ENCODE measurements around the gene TSC1. TPM values are rescaled to one million over a fixed set of nuclear protein-coding genes. Genes with fewer than 3 reads are reported as not detected.

TSC1 gene
- total RNA-seq, 1 donor from 2014 or later = 20.8 TPM

- Histone ChIP-seq H3K27me3 (ENCODE audit: control insufficient read depth, insufficient read depth, low read length) (peaks cover 2% of the 10 kb centered on the region), H3K4me3 (ENCODE audit: low read depth, low read length) (no peak overlapping the region), H3K36me3 (ENCODE audit: control insufficient read depth, insufficient read depth, low read length) (no peaks in the 10 kb centered on the region)
- FAIRE-seq (no peak), DNase-seq (ENCODE audit: low read depth) (peak; percentile 65)
- TF ChIP-seq CTCF (IDR thresholded peaks at IDR 0.05; ENCODE audit: insufficient read depth, low read length, severe bottlenecking) = no peak
Measured at GRCh38 chr9:132957805-132958204, 13.4 kb upstream of the TSC1 start.

- no peak for FAIRE-seq
- no peak overlapping the region for H3K4me3 ChIP-seq (ENCODE audit: low read depth, low read length)
- DNase-seq (ENCODE audit: low read depth) = no peak
- H3K36me3 ChIP-seq (ENCODE audit: control insufficient read depth, insufficient read depth, low read length) = no peaks in the 10 kb centered on the region
- no peak for TF ChIP-seq CTCF (IDR thresholded peaks at IDR 0.05; ENCODE audit: insufficient read depth, low read length, severe bottlenecking)
- H3K27me3 ChIP-seq (ENCODE audit: control insufficient read depth, insufficient read depth, low read length) = peaks cover 2% of the 10 kb centered on the region
Measured at GRCh38 chr9:132955768-132956167, 11.4 kb upstream of the TSC1 start.

- FAIRE-seq (no peak), DNase-seq (ENCODE audit: low read depth) (no peak)
- no peak for TF ChIP-seq CTCF (IDR thresholded peaks at IDR 0.05; ENCODE audit: insufficient read depth, low read length, severe bottlenecking)
- Histone ChIP-seq H3K36me3 (ENCODE audit: control insufficient read depth, insufficient read depth, low read length) (no peaks in the 10 kb centered on the region), H3K4me3 (ENCODE audit: low read depth, low read length) (no peak overlapping the region), H3K27me3 (ENCODE audit: control insufficient read depth, insufficient read depth, low read length) (peaks cover 2% of the 10 kb centered on the region)
Measured at GRCh38 chr9:132955123-132955522, 10.7 kb upstream of the TSC1 start.

- no peaks in the 10 kb centered on the region for H3K27me3 ChIP-seq (ENCODE audit: control insufficient read depth, insufficient read depth, low read length)
- no peaks in the 10 kb centered on the region for H3K36me3 ChIP-seq (ENCODE audit: control insufficient read depth, insufficient read depth, low read length)
- TF ChIP-seq CTCF (IDR thresholded peaks at IDR 0.05; ENCODE audit: insufficient read depth, low read length, severe bottlenecking) = no peak
- DNase-seq (ENCODE audit: low read depth) = no peak
- H3K4me3 ChIP-seq (ENCODE audit: low read depth, low read length) = no peak overlapping the region
- no peak for FAIRE-seq
Measured at GRCh38 chr9:132949709-132950108, 5.3 kb upstream of the TSC1 start.

- Histone ChIP-seq H3K4me3 (ENCODE audit: low read depth, low read length) (no peak overlapping the region), H3K36me3 (ENCODE audit: control insufficient read depth, insufficient read depth, low read length) (no peaks in the 10 kb centered on the region), H3K27me3 (ENCODE audit: control insufficient read depth, insufficient read depth, low read length) (no peaks in the 10 kb centered on the region)
- DNase-seq (ENCODE audit: low read depth) (no peak), FAIRE-seq (no peak)
- TF ChIP-seq CTCF (IDR thresholded peaks at IDR 0.05; ENCODE audit: insufficient read depth, low read length, severe bottlenecking) = no peak
Measured at GRCh38 chr9:132948482-132949050, 4.2 kb upstream of the TSC1 start.

- Histone ChIP-seq H3K4me3 (ENCODE audit: low read depth, low read length) (no peak overlapping the region), H3K36me3 (ENCODE audit: control insufficient read depth, insufficient read depth, low read length) (no peaks in the 10 kb centered on the region), H3K27me3 (ENCODE audit: control insufficient read depth, insufficient read depth, low read length) (no peaks in the 10 kb centered on the region)
- no peak for FAIRE-seq
- no peak for TF ChIP-seq CTCF (IDR thresholded peaks at IDR 0.05; ENCODE audit: insufficient read depth, low read length, severe bottlenecking)
- DNase-seq (ENCODE audit: low read depth) = no peak
Measured at GRCh38 chr9:132947756-132948155, 3.3 kb upstream of the TSC1 start.

Data from bronchial epithelial cell (primary cell).